ENCODE measurements around the gene TMEM245.

- TF ChIP-seq CTCF (IDR thresholded peaks at IDR 0.05), result no peak
- no peak for TF ChIP-seq EZH2 (IDR thresholded peaks at IDR 0.05; ENCODE audit: borderline replicate concordance, insufficient read depth, low read depth, low read length, poor library complexity, severe bottlenecking)
Measured at GRCh38 chr9:109101810-109102209, 17.9 kb downstream of the TMEM245 start.
